HG02610 (cell line): ENCODE measurements around the gene CCND3.
A peak's percentile ranks its signal among the peaks of the same experiment; 100 is the strongest.

Experiments
- ATAC-seq: cut with Tn5 transposase; IDR thresholded peaks from one replicate; pipeline ENCODE4 v1.9.1; 2021; ENCODE audit warnings: mild to moderate bottlenecking, moderate library complexity; ENCODE audit not compliant: unreplicated experiment

CCND3 gene

DNA sequence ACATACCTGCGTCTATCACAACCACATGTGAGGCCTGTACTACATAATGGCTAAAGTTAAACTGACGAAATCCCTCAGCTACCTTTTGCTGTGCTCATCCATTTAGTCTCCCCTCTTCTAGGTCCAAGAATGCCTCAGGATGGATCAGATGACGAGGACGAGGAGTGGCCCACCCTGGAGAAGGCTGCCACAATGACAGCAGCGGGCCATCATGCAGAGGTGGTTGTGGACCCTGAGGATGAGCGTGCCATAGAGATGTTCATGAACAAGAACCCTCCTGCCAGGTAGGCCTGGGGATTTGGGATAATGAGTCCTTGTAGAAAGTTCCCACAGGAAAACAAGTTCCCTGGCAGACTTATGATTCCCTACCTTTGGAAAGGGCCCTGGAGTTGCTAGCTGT, 14.4 kb downstream of the CCND3 start:
- ATAC-seq = no peak

GRCh38 chr6:41922154-41922553, 19.5 kb downstream of the CCND3 start:
- no peak for ATAC-seq

DNA sequence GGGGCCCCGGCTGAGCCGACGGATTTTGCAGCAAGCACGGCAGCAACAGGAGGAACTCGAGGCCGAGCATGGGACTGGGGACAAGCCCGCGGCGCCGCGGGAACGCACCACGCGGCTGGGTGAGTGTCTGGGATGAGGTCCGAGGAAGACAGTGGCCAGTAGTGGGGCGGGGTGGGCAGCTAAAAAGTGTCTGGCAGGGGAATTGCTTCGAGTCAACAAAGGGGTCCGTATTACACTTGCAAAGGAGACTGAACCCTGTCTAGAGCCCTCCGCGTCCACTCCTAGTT, 20.0 kb downstream of the CCND3 start:
- no peak for ATAC-seq

GRCh38 chr6:41920921-41921711, 20.5 kb downstream of the CCND3 start, which contains the start of the genes BYSL and MED20:
Gene BYSL (plus strand): TSS chr6:41921499. CDS start chr6:41921563, 64 bp downstream.
Gene MED20 (minus strand): TSS chr6:41921139. CDS start chr6:41921018, 121 bp downstream.
- ATAC-seq = peak; percentile 87

DNA sequence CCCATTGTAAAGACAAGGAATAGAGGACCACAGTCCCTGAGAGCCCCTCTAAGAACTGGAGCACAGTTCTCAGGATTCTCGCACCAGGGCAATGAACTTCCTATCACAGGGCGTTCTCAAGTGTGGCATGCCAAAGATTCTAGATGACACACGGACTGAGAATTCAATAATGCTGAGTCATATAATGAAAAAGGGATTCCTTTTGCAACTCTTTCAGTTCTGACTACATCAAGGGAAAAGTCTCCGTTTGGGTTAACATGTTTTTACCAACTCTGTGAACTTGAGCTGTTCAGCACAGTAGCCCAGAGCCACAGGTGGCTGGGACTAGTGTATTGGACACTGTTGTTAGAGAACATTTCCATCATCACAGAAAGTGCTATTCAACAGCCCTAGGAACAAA, 24.1 kb downstream of the CCND3 start:
- ATAC-seq = no peak

GRCh38 chr6:41914869-41915530, 26.6 kb downstream of the CCND3 start:
- no peak for ATAC-seq

GRCh38 chr6:41914343-41914742, 27.3 kb downstream of the CCND3 start:
- no peak for ATAC-seq

GRCh38 chr6:41909727-41910126, 31.9 kb downstream of the CCND3 start:
- ATAC-seq = no peak

- no peak for ATAC-seq
These were observed 39.6 kb downstream of the CCND3 start for GRCh38 chr6:41901882-41902519.

DNA sequence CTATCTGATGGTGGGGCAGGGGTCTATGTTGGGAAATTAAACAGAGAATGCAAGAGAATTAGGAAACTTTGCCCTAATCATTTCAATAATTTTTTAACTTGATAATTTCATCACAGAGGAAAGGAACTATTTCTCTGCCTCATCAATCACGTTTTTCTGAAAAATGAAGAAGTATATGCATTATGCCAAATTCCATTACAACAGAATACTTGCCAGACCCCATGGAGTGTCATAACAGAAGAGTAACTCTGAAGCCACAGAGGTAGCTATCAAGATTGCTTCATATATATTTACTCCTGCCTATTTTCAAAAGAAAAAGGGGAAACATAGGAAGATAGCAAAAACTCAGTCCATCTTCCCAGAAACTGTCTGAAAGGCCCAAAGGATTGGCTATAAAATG, 40.7 kb downstream of the CCND3 start:
- no peak for ATAC-seq

GRCh38 chr6:41896281-41896680, 45.3 kb downstream of the CCND3 start:
- ATAC-seq = no peak

DNA sequence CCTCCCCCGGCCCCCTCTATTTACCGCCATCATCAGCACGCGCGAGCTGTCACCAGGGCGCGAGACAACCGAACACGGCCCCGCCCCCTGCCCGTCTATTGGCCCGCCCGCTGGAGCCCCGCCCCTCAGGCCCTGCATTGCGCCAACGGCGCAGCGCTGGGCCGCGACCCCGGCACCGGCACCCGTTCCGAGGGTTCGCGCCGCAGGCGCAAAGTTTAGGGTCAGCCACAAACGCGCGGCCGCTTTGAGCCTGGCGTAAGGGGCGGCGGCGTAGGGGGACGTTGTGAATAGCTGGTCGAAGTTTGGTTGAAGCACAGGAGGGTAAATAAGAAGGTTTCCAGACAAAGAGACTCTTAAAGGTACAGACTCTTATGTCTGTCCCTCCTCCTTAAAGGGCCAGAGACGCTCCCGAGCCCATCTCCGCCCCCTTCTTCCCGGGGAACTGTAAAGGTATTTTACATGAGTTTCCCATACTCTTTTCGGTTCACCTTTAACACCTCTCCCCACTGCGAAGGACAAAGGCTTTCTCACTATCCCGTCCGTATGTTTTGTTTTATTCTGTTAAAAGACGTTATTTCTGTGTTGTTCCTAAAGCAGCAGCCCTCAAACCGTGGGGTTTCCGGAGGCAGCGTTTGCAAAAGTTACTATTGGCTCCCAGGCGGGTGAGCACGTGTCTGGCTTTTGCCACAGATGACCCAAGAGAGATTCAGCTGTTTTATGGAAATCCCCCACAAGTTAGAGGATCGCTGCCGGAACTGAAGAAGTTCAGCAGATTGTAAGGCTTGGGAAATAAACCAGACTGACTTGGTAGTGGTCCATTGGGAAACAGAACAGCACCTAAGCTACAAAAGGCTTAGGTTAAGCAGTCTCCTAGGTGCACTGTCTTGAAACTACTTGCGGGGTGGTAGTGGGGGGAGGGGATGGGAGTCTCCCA, 46.0 kb downstream of the CCND3 start, which contains the start of gene USP49:
Gene USP49 (minus strand): TSS at position 76 of the 934 bp plus-strand sequence. CDS start 88,392 bp downstream, outside the sequence.
- peak; percentile 82 for ATAC-seq

GRCh38 chr6:41894366-41895299, 47.0 kb downstream of the CCND3 start:
- ATAC-seq = peak; percentile 29

- no peak for ATAC-seq
These were observed 48.6 kb downstream of the CCND3 start for GRCh38 chr6:41892921-41893564.

DNA sequence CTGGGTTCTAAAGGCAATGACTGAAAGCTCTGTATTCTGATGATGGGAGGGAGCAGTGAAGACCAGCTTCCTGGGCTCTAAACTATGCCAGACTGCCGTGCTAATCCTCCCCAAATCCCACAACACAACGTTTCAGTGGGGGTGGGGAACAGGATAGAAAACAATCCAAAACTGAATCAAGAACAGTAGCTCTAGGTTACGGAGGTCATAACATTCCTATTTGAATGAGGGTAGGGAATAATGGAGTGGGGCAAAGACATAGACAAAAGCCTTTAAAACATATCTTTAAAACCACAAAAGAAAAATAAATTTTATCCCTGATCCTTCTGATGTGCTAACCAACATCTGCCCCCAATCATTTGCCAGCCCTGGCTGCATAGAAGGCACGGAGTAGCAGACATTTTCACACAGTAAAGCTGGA, 54.3 kb downstream of the CCND3 start:
- ATAC-seq = no peak

GRCh38 chr6:41885930-41886329, 55.7 kb downstream of the CCND3 start:
- no peak for ATAC-seq

- no peak for ATAC-seq
These were observed 56.7 kb downstream of the CCND3 start for GRCh38 chr6:41884957-41885356.
